ENCODE results near the gene STH.
A peak's percentile ranks its signal among the peaks of the same experiment; 100 is the strongest.

Gene STH

GRCh38 chr17:46027048-46027975 is 28.3 kb downstream of the STH start:
- no peak for DNase-seq (ENCODE audit: low read depth)

GRCh38 chr17:46027976-46028325 is 28.9 kb downstream of the STH start:
- no peak for DNase-seq (ENCODE audit: low read depth)

- DNase-seq (ENCODE audit: low read depth), result no peak
Measured at GRCh38 chr17:46028374-46028773, 29.3 kb downstream of the STH start.

- peak; percentile 13 for DNase-seq (ENCODE audit: low read depth)
Measured at GRCh38 chr17:46028981-46029565, 30.0 kb downstream of the STH start.

- DNase-seq (ENCODE audit: low read depth), result no peak
Measured at GRCh38 chr17:46029627-46030026, 30.6 kb downstream of the STH start.

GRCh38 chr17:46030752-46031151 is 31.7 kb downstream of the STH start:
- DNase-seq (ENCODE audit: low read depth), result no peak

- DNase-seq (ENCODE audit: low read depth), result no peak
Measured at GRCh38 chr17:46031440-46031839, 32.4 kb downstream of the STH start.

GRCh38 chr17:46031920-46032319 is 32.9 kb downstream of the STH start:
- DNase-seq (ENCODE audit: low read depth), result no peak

- no peak for DNase-seq (ENCODE audit: low read depth)
Measured at GRCh38 chr17:46032909-46033308, 33.9 kb downstream of the STH start.

- no peak for DNase-seq (ENCODE audit: low read depth)
Measured at GRCh38 chr17:46033392-46033791, 34.3 kb downstream of the STH start.

- peak; percentile 19 for DNase-seq (ENCODE audit: low read depth)
Measured at GRCh38 chr17:46035112-46035818, 36.2 kb downstream of the STH start.

- no peak for DNase-seq (ENCODE audit: low read depth)
Measured at GRCh38 chr17:46036491-46036890, 37.4 kb downstream of the STH start.

GRCh38 chr17:46037722-46038255 is 38.7 kb downstream of the STH start:
- DNase-seq (ENCODE audit: low read depth), result no peak

- DNase-seq (ENCODE audit: low read depth), result no peak
Measured at GRCh38 chr17:46038414-46038813, 39.4 kb downstream of the STH start.

- DNase-seq (ENCODE audit: low read depth), result no peak
Measured at GRCh38 chr17:46038937-46039336, 39.9 kb downstream of the STH start.

GRCh38 chr17:46039592-46040186 is 40.6 kb downstream of the STH start:
- DNase-seq (ENCODE audit: low read depth), result no peak

GRCh38 chr17:46042246-46042645 is 43.2 kb downstream of the STH start:
- DNase-seq (ENCODE audit: low read depth), result no peak

GRCh38 chr17:46042925-46043324 is 43.9 kb downstream of the STH start:
- DNase-seq (ENCODE audit: low read depth), result no peak

- DNase-seq (ENCODE audit: low read depth), result no peak
Measured at GRCh38 chr17:46043606-46044005, 44.6 kb downstream of the STH start.

GRCh38 chr17:46044286-46044928 is 45.4 kb downstream of the STH start:
- peak; percentile 92 for DNase-seq (ENCODE audit: low read depth)

- no peak for DNase-seq (ENCODE audit: low read depth)
Measured at GRCh38 chr17:46044989-46045388, 45.9 kb downstream of the STH start.

GRCh38 chr17:46045639-46046038 is 46.6 kb downstream of the STH start:
- DNase-seq (ENCODE audit: low read depth), result peak; percentile 61
